Upper lobe of left lung (tissue), 6 donors: ENCODE data around the gene APOB. TPM values are rescaled to one million over a fixed set of nuclear protein-coding genes. Genes with fewer than 3 reads are reported as not detected.
A peak's percentile ranks its signal among the peaks of the same experiment; 100 is the strongest.

Source experiments
- ATAC-seq, 2 donors: fragments of 200-7000 bp; cut with Tn5 transposase; one replicate each; pipeline ENCODE4 v1.9.1; 2022; ENCODE audit warnings: mild to moderate bottlenecking in 2 of 2, moderate library complexity in 2 of 2; ENCODE audit not compliant: low FRiP score in 2 of 2
- DNase-seq, 2 donors: peaks; one replicate each; pipeline ENCODE4 v3.0.0-alpha.2; 2019 to 2020
- H3K27ac ChIP-seq, 4 donors: fragments of 200-600 bp; sonication (generic); one replicate each; pipeline ENCODE4 v1.5.1; 2016 to 2019
- H3K27me3 ChIP-seq, 4 donors: fragments of 200-600 bp; sonication (generic); one replicate each; pipeline ENCODE4 v1.5.1; 2017 to 2019
- H3K36me3 ChIP-seq, 4 donors: fragments of 200-600 bp; sonication (generic); one replicate each; pipeline ENCODE4 v1.5.1; 2016 to 2019
- H3K4me1 ChIP-seq, 4 donors: fragments of 200-600 bp; sonication (generic); one replicate each; pipeline ENCODE4 v1.5.1; 2018 to 2019
- H3K4me3 ChIP-seq, 4 donors: fragments of 200-600 bp; sonication (generic); one replicate each; pipeline ENCODE4 v1.5.1; 2017 to 2019; ENCODE audit warnings: mild to moderate bottlenecking in 2 of 4, moderate library complexity in 1 of 4
- H3K9me3 ChIP-seq, 4 donors: fragments of 200-600 bp; sonication (generic); one replicate each; pipeline ENCODE4 v1.5.1; 2018 to 2019
- CTCF ChIP-seq, 6 experiments: fragments of 450-650 bp in 4 of 6; fragments of 200-600 bp in 2 of 6; sonication (generic) in 2 of 6; IDR thresholded peaks; one replicate each; pipeline ENCODE4 v1.5.1; 2016 to 2019; ENCODE audit warnings: antibody characterized with exemption in 6 of 6
- EP300 ChIP-seq, 4 donors: sonication (generic); formaldehyde crosslinking; IDR thresholded peaks; one replicate each; pipeline ENCODE4 v1.5.1; 2017; ENCODE audit warnings: antibody characterized with exemption in 4 of 4, control low read depth in 2 of 4
- POLR2A ChIP-seq, 4 donors: fragments of 450-650 bp; IDR thresholded peaks; one replicate each; pipeline ENCODE4 v1.5.1; 2016 to 2017; ENCODE audit warnings: antibody characterized with exemption in 4 of 4, mild to moderate bottlenecking in 2 of 4
- POLR2AphosphoS5 ChIP-seq, 2 donors: sonication (generic); formaldehyde crosslinking; IDR thresholded peaks; one replicate each; pipeline ENCODE4 v1.5.1; 2017; ENCODE audit warnings: antibody characterized with exemption in 2 of 2
- WGBS, 2 donors: methylation state at CpG; one replicate each; pipeline ENCODE4 v1.1.5; 2017 to 2018; 5-methylcytosine and 5-hydroxymethylcytosine counted together
- total RNA-seq, 6 donors: library from RNA; depleted of rRNA in 4 of 6; stranded (reverse); fragments of >200 nt in 4 of 6; gene quantifications; one replicate each; pipeline versions ENCODE4 v1.1.0 to v1.2.1, GENCODE V29; 2016 to 2021
- donor health status: DM: no; HTN: no; CAD: no; lungs with moderate emphysema.
- donor health status: DM: no; HTN: yes; CAD: no; lungs with severe emphysema.

Gene APOB
- total RNA-seq, 6 donors from 2014 or later, result under 0.01 to 2.1 (median 0.60) TPM

- Histone ChIP-seq H3K27ac (no peak overlapping the region), H3K36me3 (no peaks in the 10 kb centered on the region), H3K9me3 (no peaks in the 10 kb centered on the region), H3K4me1 (peaks cover 0 to 3% (median 0%) of the 10 kb centered on the region in 4 donors), H3K27me3 (no peaks in the 10 kb centered on the region), H3K4me3 (no peak overlapping the region)
- no peak for DNase-seq
- TF ChIP-seq EP300 (IDR thresholded peaks at IDR 0.05), result no peak
- TF ChIP-seq CTCF (IDR thresholded peaks at IDR 0.05), result no peak
- no peak for TF ChIP-seq POLR2A (IDR thresholded peaks at IDR 0.05)
- no peak for TF ChIP-seq POLR2AphosphoS5 (IDR thresholded peaks at IDR 0.05)
- no peak for ATAC-seq
Observed at GRCh38 chr2:21050164-21050563, 6.3 kb upstream of the APOB start.

GRCh38 chr2:21047141-21048009, 3.5 kb upstream of the APOB start:
- Histone ChIP-seq H3K4me1 (peaks cover 10 to 17% (median 16%) of the 10 kb centered on the region in 4 donors), H3K4me3 (no peak overlapping the region), H3K36me3 (no peaks in the 10 kb centered on the region), H3K27me3 (peaks cover 0 to 12% (median 5%) of the 10 kb centered on the region in 4 donors), H3K9me3 (no peaks in the 10 kb centered on the region), H3K27ac (peak overlapping the region in 1 of 4 donors; percentile 27)
- 31 to 58% methylated on average over 8 of the region's 8 CpGs for WGBS, 2 donors
- TF ChIP-seq POLR2AphosphoS5 (IDR thresholded peaks at IDR 0.05), result no peak
- TF ChIP-seq POLR2A (IDR thresholded peaks at IDR 0.05), result no peak
- no peak for TF ChIP-seq CTCF (IDR thresholded peaks at IDR 0.05)
- DNase-seq, result no peak
- no peak for ATAC-seq

- no peak for TF ChIP-seq CTCF (IDR thresholded peaks at IDR 0.05)
- TF ChIP-seq EP300 (IDR thresholded peaks at IDR 0.05), result no peak
- no peak for TF ChIP-seq POLR2AphosphoS5 (IDR thresholded peaks at IDR 0.05)
- TF ChIP-seq POLR2A (IDR thresholded peaks at IDR 0.05), result no peak
- 82 to 91% methylated on average over 2 of the region's 2 CpGs for WGBS, 2 donors
- no peaks in the 10 kb centered on the region for H3K9me3 ChIP-seq
- no peak for DNase-seq
- no peak overlapping the region for H3K4me3 ChIP-seq
- no peak for ATAC-seq
- peaks cover 0 to 12% (median 5%) of the 10 kb centered on the region in 4 donors for H3K27me3 ChIP-seq
- H3K4me1 ChIP-seq, result peaks cover 10 to 17% (median 16%) of the 10 kb centered on the region in 4 donors
- peak overlapping the region in 1 of 4 donors; percentile 1 for H3K27ac ChIP-seq
- no peaks in the 10 kb centered on the region for H3K36me3 ChIP-seq
Observed at GRCh38 chr2:21046506-21046905, 2.6 kb upstream of the APOB start.

- 63 to 75% methylated on average over 20 of the region's 20 CpGs for WGBS, 2 donors
- ATAC-seq (no peak), DNase-seq (peak in 1 of 2 donors; percentile 5)
- H3K4me1 ChIP-seq, result peaks cover 10 to 17% (median 16%) of the 10 kb centered on the region in 4 donors
- TF ChIP-seq POLR2AphosphoS5 (IDR thresholded peaks at IDR 0.05), result peak in 1 of 2 donors; percentile 19
- no peak for TF ChIP-seq EP300 (IDR thresholded peaks at IDR 0.05)
- H3K27ac ChIP-seq, result peak overlapping the region in 3 of 4 donors; percentile 15 to 55 (median 35)
- peaks cover 0 to 12% (median 5%) of the 10 kb centered on the region in 4 donors for H3K27me3 ChIP-seq
- no peak overlapping the region for H3K4me3 ChIP-seq
- H3K36me3 ChIP-seq, result no peaks in the 10 kb centered on the region
- no peaks in the 10 kb centered on the region for H3K9me3 ChIP-seq
Observed at GRCh38 chr2:21044694-21045371, 960 bp upstream of the APOB start.
